Ishikawa (cell line): ENCODE results near the gene IRX6.

Experiments
- CEBPB ChIP-seq: IDR thresholded peaks from 2 replicates; pipeline ENCODE4 v1.6.1; 2012
- CREB1 ChIP-seq: IDR thresholded peaks from 2 replicates; pipeline ENCODE4 v1.6.1; 2012; ENCODE audit warnings: low read depth
- EGR1 ChIP-seq: IDR thresholded peaks from 2 replicates; pipeline ENCODE4 v1.6.1; 2012
- EP300 ChIP-seq: IDR thresholded peaks from 2 replicates; pipeline ENCODE4 v1.6.1; 2012; ENCODE audit warnings: borderline replicate concordance
- FOXM1 ChIP-seq: IDR thresholded peaks from 2 replicates; pipeline ENCODE4 v1.6.1; 2012; ENCODE audit warnings: low read depth, borderline replicate concordance
- MAX ChIP-seq: IDR thresholded peaks from 2 replicates; pipeline ENCODE4 v1.6.1; 2012
- NFIC ChIP-seq: IDR thresholded peaks from 2 replicates; pipeline ENCODE4 v1.6.1; 2012
- RAD21 ChIP-seq: IDR thresholded peaks from 2 replicates; pipeline ENCODE4 v1.6.1; 2012; ENCODE audit warnings: low read depth
- REST ChIP-seq: IDR thresholded peaks from 2 replicates; pipeline ENCODE4 v1.6.1; 2012; ENCODE audit warnings: low read depth, mild to moderate bottlenecking
- TAF1 ChIP-seq: IDR thresholded peaks from 2 replicates; pipeline ENCODE4 v1.6.1; 2012; ENCODE audit warnings: low read depth, mild to moderate bottlenecking
- TCF12 ChIP-seq: IDR thresholded peaks from 2 replicates; pipeline ENCODE4 v1.6.1; 2012; ENCODE audit warnings: low read depth
- TEAD4 ChIP-seq: IDR thresholded peaks from 2 replicates; pipeline ENCODE4 v1.6.1; 2012
- USF1 ChIP-seq: IDR thresholded peaks from 2 replicates; pipeline ENCODE4 v1.6.1; 2012
- YY1 ChIP-seq: IDR thresholded peaks from 2 replicates; pipeline ENCODE4 v1.6.1; 2012; ENCODE audit warnings: low read depth
- ZBTB7A ChIP-seq: IDR thresholded peaks from 2 replicates; pipeline ENCODE4 v1.6.1; 2012; ENCODE audit warnings: low read depth

IRX6 gene

GRCh38 chr16:55333684-55334083 lies 9.7 kb downstream of the IRX6 start:
- no peak for TF ChIP-seq USF1
- no peak for TF ChIP-seq REST
- no peak for TF ChIP-seq RAD21
- no peak for TF ChIP-seq MAX

- TF ChIP-seq USF1 (no peak), MAX (no peak), NFIC (no peak), RAD21 (no peak), ZBTB7A (no peak), EGR1 (no peak), YY1 (no peak), FOXM1 (no peak), TEAD4 (no peak), EP300 (no peak), CREB1 (no peak), TCF12 (no peak), REST (no peak), TAF1 (no peak), CEBPB (no peak)
Measured at GRCh38 chr16:55338646-55339045, 14.6 kb downstream of the IRX6 start.

GRCh38 chr16:55340445-55340844 lies 16.4 kb downstream of the IRX6 start:
- TF ChIP-seq TEAD4 (no peak), CREB1 (no peak), CEBPB (no peak), EP300 (no peak), USF1 (no peak)

- TF ChIP-seq CEBPB (no peak), MAX (no peak), ZBTB7A (no peak), NFIC (no peak), TAF1 (no peak), EP300 (no peak), TCF12 (no peak), FOXM1 (no peak), YY1 (no peak), CREB1 (no peak)
Measured at GRCh38 chr16:55341681-55342080, 17.7 kb downstream of the IRX6 start.

GRCh38 chr16:55346475-55346874 lies 22.5 kb downstream of the IRX6 start:
- TF ChIP-seq RAD21: no peak
- no peak for TF ChIP-seq CEBPB
- TF ChIP-seq TCF12: no peak
- TF ChIP-seq EGR1: no peak
- TF ChIP-seq MAX: no peak
- no peak for TF ChIP-seq TAF1
- no peak for TF ChIP-seq TEAD4
- no peak for TF ChIP-seq ZBTB7A
- no peak for TF ChIP-seq EP300
- TF ChIP-seq FOXM1: no peak
- TF ChIP-seq USF1: no peak
- no peak for TF ChIP-seq REST
- TF ChIP-seq CREB1: no peak
- TF ChIP-seq YY1: no peak
- TF ChIP-seq NFIC: no peak
